Hematopoietic multipotent progenitor cell treated with erythropoietin and hydrocortisone succinate and interleukin-3 and kit ligand, for 17 days (in vitro differentiated cells): ENCODE measurements around the gene TEKT4.
"Not testable (repeated sequence)": the region's sequence is repeated elsewhere in the genome, so short reads cannot be mapped to it uniquely, and the experiment has no call there.

Source experiments
- DNase-seq: peaks from one replicate; pipeline ENCODE4 v3.0.0-alpha.2; 2015; ENCODE audit warnings: low spot score

TEKT4 gene

GRCh38 chr2:94875820-94876522 is 4.7 kb downstream of the TEKT4 start:
- DNase-seq = no peak

GRCh38 chr2:94876523-94876863 is 5.3 kb downstream of the TEKT4 start:
- DNase-seq = no peak

GRCh38 chr2:94877129-94877528 is 5.9 kb downstream of the TEKT4 start:
- no peak for DNase-seq

- not testable (repeated sequence) for DNase-seq
Measured at GRCh38 chr2:94878575-94878974, 7.3 kb downstream of the TEKT4 start.

GRCh38 chr2:94879314-94879981 is 8.2 kb downstream of the TEKT4 start:
- DNase-seq = no peak

GRCh38 chr2:94879982-94880377 is 8.8 kb downstream of the TEKT4 start:
- DNase-seq = no peak

GRCh38 chr2:94880507-94880906 is 9.3 kb downstream of the TEKT4 start:
- DNase-seq = no peak

- DNase-seq = no peak
Measured at GRCh38 chr2:94881070-94881469, 9.8 kb downstream of the TEKT4 start.

- no peak for DNase-seq
Measured at GRCh38 chr2:94890234-94890633, 19.0 kb downstream of the TEKT4 start.

GRCh38 chr2:94895273-94895672 is 24.0 kb downstream of the TEKT4 start:
- not testable (repeated sequence) for DNase-seq

GRCh38 chr2:94906976-94907375 is 35.7 kb downstream of the TEKT4 start:
- not testable (repeated sequence) for DNase-seq

- no peak for DNase-seq
Measured at GRCh38 chr2:94923196-94923595, 52.0 kb downstream of the TEKT4 start.

- DNase-seq = not testable (repeated sequence)
Measured at GRCh38 chr2:94924999-94925398, 53.8 kb downstream of the TEKT4 start.
